Lung microvascular endothelial cell (primary cell): ENCODE results near the gene PHLDB2. TPM values are rescaled to one million over a fixed set of nuclear protein-coding genes. Genes with fewer than 3 reads are reported as not detected.
A peak's percentile ranks its signal among the peaks of the same experiment; 100 is the strongest.

Experiments
- DNase-seq, 2 donors: peaks; one replicate each; pipeline versions ENCODE4 v3.0.0 to v3.0.0-alpha.2; 2010; ENCODE audit warnings: low read depth in 2 of 2
- total RNA-seq: library from RNA; depleted of rRNA; stranded (reverse); fragments of >200 nt; gene quantifications from 2 replicates; pipeline ENCODE4 v1.2.1, GENCODE V29; 2014

PHLDB2 gene
- total RNA-seq, 1 donor from 2014 or later = 50.6 TPM

- DNase-seq = no peak
These were observed 154.7 kb downstream of the PHLDB2 start for GRCh38 chr3:112013784-112014143.

GRCh38 chr3:112017091-112017490, 158.0 kb downstream of the PHLDB2 start:
- DNase-seq = peak; percentile 11 to 38

- DNase-seq = no peak
These were observed 159.6 kb downstream of the PHLDB2 start for GRCh38 chr3:112018712-112019111.

- DNase-seq = no peak
These were observed 160.7 kb downstream of the PHLDB2 start for GRCh38 chr3:112019716-112020115.

- no peak for DNase-seq
These were observed 161.6 kb downstream of the PHLDB2 start for GRCh38 chr3:112020674-112021085.

Other genes starting within 250 kb of the PHLDB2 start
- gene PLCXD2, start 184.6 kb upstream of the PHLDB2 start, total RNA-seq = 0.60 and 1.7 TPM in 2 replicates
- gene ABHD10, start 119.8 kb downstream of the PHLDB2 start, total RNA-seq = 18.3 TPM in 2 replicates
- not detected in 2 replicates for gene TAGLN3, start 139.7 kb downstream of the PHLDB2 start, total RNA-seq
- not detected in 2 replicates for gene TMPRSS7, start 175.5 kb downstream of the PHLDB2 start, total RNA-seq
- 4.8 and 9.1 TPM in 2 replicates for gene C3orf52, start 227.1 kb downstream of the PHLDB2 start, total RNA-seq